Neuronal stem cell (in vitro differentiated cells): Measurements from ENCODE around the gene E4F1. TPM values are rescaled to one million over a fixed set of nuclear protein-coding genes. Genes with fewer than 3 reads are reported as not detected.

ENCODE experiments used
- DNase-seq: peaks from one replicate; pipeline ENCODE4 v3.0.0-alpha.2; 2013; ENCODE audit warnings: low spot score
- H2AFZ ChIP-seq: one replicate; pipeline ENCODE4 v1.6.1; 2013; ENCODE audit warnings: mild to moderate bottlenecking, low read length, inconsistent platforms
- H2AK5ac ChIP-seq: 2 replicates; pipeline ENCODE4 v1.6.1; 2013; ENCODE audit warnings: low read depth, mild to moderate bottlenecking, inconsistent platforms, low read length, moderate library complexity, mixed read lengths
- H2BK120ac ChIP-seq: 2 replicates; pipeline ENCODE4 v1.6.1; 2013; ENCODE audit warnings: low read depth, mild to moderate bottlenecking, inconsistent platforms, low read length, moderate library complexity, mixed read lengths
- H2BK12ac ChIP-seq: one replicate; pipeline ENCODE4 v1.6.1; 2013; ENCODE audit warnings: low read length, inconsistent platforms
- H2BK15ac ChIP-seq: 2 replicates; pipeline ENCODE4 v1.6.1; 2013; ENCODE audit warnings: mild to moderate bottlenecking, low read length, inconsistent platforms, mixed read lengths
- H2BK5ac ChIP-seq: one replicate; pipeline ENCODE4 v1.6.1; 2013; ENCODE audit warnings: inconsistent platforms, mild to moderate bottlenecking, low read length, moderate library complexity
- H3K14ac ChIP-seq: one replicate; pipeline ENCODE4 v1.6.1; 2013; ENCODE audit warnings: low read length, inconsistent platforms
- H3K18ac ChIP-seq: 2 replicates; pipeline ENCODE4 v1.6.1; 2013; ENCODE audit warnings: low read length, inconsistent platforms
- H3K23ac ChIP-seq: 2 replicates; pipeline ENCODE4 v1.6.1; 2013; ENCODE audit warnings: low read depth, mild to moderate bottlenecking, mixed read lengths, low read length, inconsistent platforms; ENCODE audit not compliant: poor library complexity
- H3K27ac ChIP-seq: replicated peaks from 3 replicates; pipeline ENCODE4 v1.5.1; 2013; ENCODE audit warnings: low read length, inconsistent platforms
- H3K27me3 ChIP-seq, 3 experiments: 2 replicates each; pipeline ENCODE4 v1.6.1; 2013; ENCODE audit warnings: low read length in 3 of 3, mild to moderate bottlenecking in 2 of 3, inconsistent platforms in 1 of 3, low read depth in 1 of 3, mixed read lengths in 1 of 3, moderate library complexity in 1 of 3; ENCODE audit not compliant: control insufficient read depth in 3 of 3, insufficient read depth in 3 of 3
- H3K36me3 ChIP-seq, 2 donors: replicated peaks in 1 of 2; 2 replicates each; pipeline ENCODE4 v1.6.1; 2013; ENCODE audit warnings: low read length in 2 of 2; ENCODE audit not compliant: control insufficient read depth in 2 of 2, insufficient read depth in 2 of 2
- H3K4ac ChIP-seq: 2 replicates; pipeline ENCODE4 v1.6.1; 2013; ENCODE audit warnings: inconsistent platforms, mild to moderate bottlenecking, low read length, moderate library complexity
- H3K4me1 ChIP-seq, 2 donors: 1 replicate in 1 of 2; 2 replicates in 1 of 2; pipeline ENCODE4 v1.6.1; 2013; ENCODE audit warnings: low read length in 2 of 2, low read depth in 1 of 2; ENCODE audit not compliant: control insufficient read depth in 2 of 2, insufficient read depth in 1 of 2
- H3K4me2 ChIP-seq: one replicate; pipeline ENCODE4 v1.6.1; 2013; ENCODE audit warnings: mild to moderate bottlenecking, low read length, inconsistent platforms; ENCODE audit not compliant: insufficient read depth, poor library complexity, severe bottlenecking
- H3K4me3 ChIP-seq, 2 donors: 2 replicates each; pipeline ENCODE4 v1.5.1; 2013; ENCODE audit warnings: low read length in 2 of 2, mild to moderate bottlenecking in 2 of 2, inconsistent platforms in 1 of 2, moderate library complexity in 1 of 2
- H3K79me1 ChIP-seq: one replicate; pipeline ENCODE4 v1.6.1; 2013; ENCODE audit warnings: low read depth, mild to moderate bottlenecking, inconsistent platforms, low read length, moderate library complexity
- H3K9ac ChIP-seq: one replicate; pipeline ENCODE4 v1.6.1; 2013; ENCODE audit warnings: mild to moderate bottlenecking, low read depth, low read length, inconsistent platforms; ENCODE audit not compliant: poor library complexity
- H3K9me3 ChIP-seq, 2 donors: replicated peaks in 1 of 2; 2 replicates each; pipeline versions ENCODE3 to v1.6.1; 2013; ENCODE audit warnings: low read length in 2 of 2, mild to moderate bottlenecking in 2 of 2, inconsistent platforms in 1 of 2, low read depth in 1 of 2, mixed read lengths in 1 of 2, moderate library complexity in 1 of 2; ENCODE audit not compliant: control insufficient read depth in 2 of 2, insufficient read depth in 1 of 2
- H4K8ac ChIP-seq: one replicate; pipeline ENCODE4 v1.6.1; 2013; ENCODE audit warnings: low read depth, mild to moderate bottlenecking, inconsistent platforms, low read length, moderate library complexity
- H4K91ac ChIP-seq: one replicate; pipeline ENCODE4 v1.6.1; 2013; ENCODE audit warnings: low read length, low read depth, mild to moderate bottlenecking, inconsistent platforms; ENCODE audit not compliant: poor library complexity
- WGBS, 2 donors: extraction: QIAGEN DNeasy Blood & Tissue Kit; methylation state at CpG; one replicate each; pipeline ENCODE4 v1.1.7; 2013; ENCODE audit warnings: missing lambda C conversion rate in 2 of 2, mixed read lengths in 1 of 2; ENCODE audit not compliant: insufficient read length in 2 of 2, insufficient replicate concordance in 1 of 2; ENCODE audit errors: extremely low coverage in 2 of 2; 5-methylcytosine and 5-hydroxymethylcytosine counted together
- small RNA-seq: library from polyadenylated mRNA; stranded (forward); fragments of <200 nt; extraction: miRNeasy Mini kit (QIAGEN cat#:217004); gene quantifications from one replicate; pipeline ENCODE3, GENCODE V24; 2013; ENCODE audit not compliant: insufficient read depth

Gene E4F1

DNA sequence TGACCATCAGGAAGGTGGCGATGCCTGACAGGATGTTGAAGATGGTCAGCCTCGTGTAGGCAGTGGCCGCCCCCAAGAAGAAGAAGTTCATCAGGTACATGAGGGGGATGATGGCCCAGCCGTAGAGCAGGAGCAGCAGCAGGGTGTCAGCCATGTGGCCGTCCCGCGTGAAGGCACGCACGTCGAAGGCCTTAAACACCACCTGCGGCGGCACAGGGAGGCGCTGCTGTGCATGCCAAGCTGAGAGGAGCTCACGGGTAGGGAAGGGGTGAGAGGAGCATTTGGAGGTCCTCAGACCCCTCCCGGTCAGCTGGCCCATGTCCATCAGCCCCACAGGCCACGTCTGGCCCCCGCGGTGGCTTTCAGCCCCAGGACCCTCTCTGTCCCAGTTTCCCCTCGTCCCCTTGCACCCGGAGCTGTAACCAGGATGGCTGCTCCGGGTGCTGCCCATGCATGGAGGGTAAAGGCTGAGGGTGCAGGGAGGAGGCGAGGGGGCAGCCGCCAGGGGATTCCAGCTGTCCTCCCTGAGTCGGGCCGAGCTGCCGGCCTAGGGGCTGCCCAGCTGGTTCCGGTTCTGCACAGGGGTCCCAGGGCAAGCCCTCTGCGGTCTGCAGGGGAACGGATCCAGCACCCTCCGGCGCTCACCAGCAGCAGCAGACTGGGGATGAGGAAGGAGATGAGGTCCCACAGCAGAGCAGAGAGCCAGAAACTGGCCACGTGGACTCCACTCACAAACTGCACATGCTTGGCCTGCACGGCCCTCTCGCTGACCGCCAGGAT is 61.6 kb downstream of the E4F1 start:
- no CpG with 5 or more reads among the region's 35 CpGs for WGBS, 2 donors
- no peak for DNase-seq

More for the DNA sequence above, 61.6 kb downstream of the E4F1 start:
- H3K4ac ChIP-seq = no peak overlapping the region
- peak overlapping the region; percentile 63 for H3K14ac ChIP-seq
- H2AFZ ChIP-seq = no peak overlapping the region
- peaks cover 0 to 11% of the 10 kb centered on the region in 2 donors for H3K36me3 ChIP-seq
- H4K8ac ChIP-seq = no peak overlapping the region
- no peak overlapping the region for H2AK5ac ChIP-seq
- no peak overlapping the region for H2BK15ac ChIP-seq
- H3K18ac ChIP-seq = no peak overlapping the region
- peaks cover 0 to 2% of the 10 kb centered on the region in 2 donors for H3K9me3 ChIP-seq
- H3K4me1 ChIP-seq = no peaks in the 10 kb centered on the region
- no peak overlapping the region for H2BK5ac ChIP-seq
- H3K4me3 ChIP-seq = no peak overlapping the region
- no peak overlapping the region for H2BK12ac ChIP-seq
- H3K27ac ChIP-seq = no peak overlapping the region
- H3K4me2 ChIP-seq = no peak overlapping the region
- H3K79me1 ChIP-seq = no peaks in the 10 kb centered on the region
- no peak overlapping the region for H3K9ac ChIP-seq
- no peaks in the 10 kb centered on the region for H3K27me3 ChIP-seq
- peak overlapping the region; percentile 75 for H3K23ac ChIP-seq
- no peak overlapping the region for H2BK120ac ChIP-seq
- no peak overlapping the region for H4K91ac ChIP-seq

Small RNAs within 50 kb of the gene (small RNA-seq; reads per million reads assigned to genes)
- gene MIR3677 (not detected), gene MIR4717 (not detected)
